Heart left ventricle (tissue), 13 donors: ENCODE results near the gene ZFPM1.

ENCODE experiments used
- POLR2A ChIP-seq, 2 donors: fragments of 450-650 bp; IDR thresholded peaks; one replicate each; pipeline ENCODE4 v1.6.1; 2017; ENCODE audit warnings: antibody characterized with exemption in 2 of 2, mild to moderate bottlenecking in 2 of 2, moderate library complexity in 2 of 2
- TF ChIP-seq, protein P1 (sequence below), 12 donors: fragments of 200-600 bp; sonication (generic) in 4 of 12; IDR thresholded peaks; one replicate each; pipeline versions ENCODE4 v1.5.0 to v1.8.0; 2018 to 2022; ENCODE audit warnings: antibody characterized with exemption in 12 of 12, mild to moderate bottlenecking in 5 of 12
- donor health status: ischemic (EF 13 %, LVEDD 7.1; RV severe dilation, severe dysfunction).
- donor health status: DM: no; HTN: yes; CAD: no.
- donor health status: DM: no; HTN: no; CAD: no.
- donor health status: ischemic (EF 25% LVEDD 6.9; RV normal size, moderate dysfunction).
- donor health status: ischemic (EF 25% LVEDD 5.7; RV mildly dilated, moderate dysfunction).
- donor health status: ischemic (EF 35%, LVEDD 5.7; RV mildly dilated, moderate dysfunction).
- donor health status: nonischemic (EF 11% LVEDD 7.7; RV severe dilation, severe dysfunction).
- donor health status: DM: yes; HTN: yes; CAD: no.
- donor health status: PGD.
- donor health status: ischemic (EF 29% LVEDD 5.4; RV normal size, mild dysfunction).
- donor health status: nonischemic (EF 23%, LVEDD 6.1; RV moderate dilation, normal function).

GRCh38 chr16:88415381-88415705 lies 37.7 kb upstream of the ZFPM1 start:
- TF ChIP-seq, protein P1, sequence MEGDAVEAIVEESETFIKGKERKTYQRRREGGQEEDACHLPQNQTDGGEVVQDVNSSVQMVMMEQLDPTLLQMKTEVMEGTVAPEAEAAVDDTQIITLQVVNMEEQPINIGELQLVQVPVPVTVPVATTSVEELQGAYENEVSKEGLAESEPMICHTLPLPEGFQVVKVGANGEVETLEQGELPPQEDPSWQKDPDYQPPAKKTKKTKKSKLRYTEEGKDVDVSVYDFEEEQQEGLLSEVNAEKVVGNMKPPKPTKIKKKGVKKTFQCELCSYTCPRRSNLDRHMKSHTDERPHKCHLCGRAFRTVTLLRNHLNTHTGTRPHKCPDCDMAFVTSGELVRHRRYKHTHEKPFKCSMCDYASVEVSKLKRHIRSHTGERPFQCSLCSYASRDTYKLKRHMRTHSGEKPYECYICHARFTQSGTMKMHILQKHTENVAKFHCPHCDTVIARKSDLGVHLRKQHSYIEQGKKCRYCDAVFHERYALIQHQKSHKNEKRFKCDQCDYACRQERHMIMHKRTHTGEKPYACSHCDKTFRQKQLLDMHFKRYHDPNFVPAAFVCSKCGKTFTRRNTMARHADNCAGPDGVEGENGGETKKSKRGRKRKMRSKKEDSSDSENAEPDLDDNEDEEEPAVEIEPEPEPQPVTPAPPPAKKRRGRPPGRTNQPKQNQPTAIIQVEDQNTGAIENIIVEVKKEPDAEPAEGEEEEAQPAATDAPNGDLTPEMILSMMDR (IDR thresholded peaks at IDR 0.05), result no peak
- no peak for TF ChIP-seq POLR2A (IDR thresholded peaks at IDR 0.05)
